H9 (cell line): ENCODE data around the gene B3GNT4. TPM values are rescaled to one million over a fixed set of nuclear protein-coding genes. Genes with fewer than 3 reads are reported as not detected.

Experiments
- DNase-seq: peaks from one replicate; pipeline ENCODE4 v3.0.0-alpha.2; 2017
- H2AFZ ChIP-seq: one replicate; pipeline ENCODE4 v1.6.1; 2013; ENCODE audit warnings: mild to moderate bottlenecking, low read length, control low read depth, moderate library complexity
- H2AK5ac ChIP-seq: 2 replicates; pipeline ENCODE4 v1.6.1; 2013; ENCODE audit warnings: low read length, control low read depth, mixed read lengths; ENCODE audit not compliant: insufficient read length
- H2BK120ac ChIP-seq: one replicate; pipeline ENCODE4 v1.6.1; 2013; ENCODE audit warnings: low read depth, mild to moderate bottlenecking, low read length, control low read depth, inconsistent platforms; ENCODE audit not compliant: poor library complexity, severe bottlenecking
- H2BK12ac ChIP-seq: 2 replicates; pipeline ENCODE4 v1.6.1; 2013; ENCODE audit warnings: low read length, control low read depth, mixed read lengths, low read depth; ENCODE audit not compliant: insufficient read length
- H2BK15ac ChIP-seq: 2 replicates; pipeline ENCODE4 v1.6.1; 2013; ENCODE audit warnings: low read depth, low read length, control low read depth
- H2BK20ac ChIP-seq: one replicate; pipeline ENCODE4 v1.6.1; 2013; ENCODE audit warnings: low read depth, mild to moderate bottlenecking, low read length, control low read depth, inconsistent platforms; ENCODE audit not compliant: poor library complexity, severe bottlenecking
- H2BK5ac ChIP-seq: 2 replicates; pipeline ENCODE4 v1.6.1; 2013; ENCODE audit warnings: low read length, control low read depth, mixed read lengths; ENCODE audit not compliant: insufficient read length
- H3K14ac ChIP-seq: 2 replicates; pipeline ENCODE4 v1.6.1; 2013; ENCODE audit warnings: low read length, control low read depth; ENCODE audit not compliant: insufficient read depth
- H3K18ac ChIP-seq: 2 replicates; pipeline ENCODE4 v1.6.1; 2013; ENCODE audit warnings: low read depth, mild to moderate bottlenecking, mixed read lengths, low read length, control low read depth; ENCODE audit not compliant: insufficient read length
- H3K23ac ChIP-seq: 2 replicates; pipeline ENCODE4 v1.6.1; 2013; ENCODE audit warnings: low read length, control low read depth, mixed read lengths, low read depth; ENCODE audit not compliant: insufficient read length
- H3K23me2 ChIP-seq: 2 replicates; pipeline ENCODE4 v1.6.1; 2013; ENCODE audit warnings: low read depth, mild to moderate bottlenecking, mixed read lengths, low read length, control low read depth; ENCODE audit not compliant: insufficient read length, poor library complexity, severe bottlenecking
- H3K27ac ChIP-seq: 2 replicates; pipeline ENCODE4 v1.5.1; 2013; ENCODE audit warnings: low read length, control low read depth, mixed read lengths, low read depth; ENCODE audit not compliant: insufficient read length
- H3K27me3 ChIP-seq: 2 replicates; pipeline ENCODE4 v1.6.1; 2013; ENCODE audit warnings: low read length, control low read depth, inconsistent platforms; ENCODE audit not compliant: insufficient read depth
- H3K4ac ChIP-seq: 2 replicates; pipeline ENCODE4 v1.6.1; 2013; ENCODE audit warnings: low read depth, mild to moderate bottlenecking, control low read depth, inconsistent platforms, low read length, moderate library complexity
- H3K4me1 ChIP-seq: 2 replicates; pipeline ENCODE4 v1.6.1; 2013; ENCODE audit warnings: low read length, control low read depth, inconsistent platforms; ENCODE audit not compliant: insufficient read depth
- H3K4me2 ChIP-seq: 2 replicates; pipeline ENCODE4 v1.6.1; 2013; ENCODE audit warnings: low read length, control low read depth, mixed read lengths; ENCODE audit not compliant: insufficient read length, insufficient read depth
- H3K56ac ChIP-seq: 2 replicates; pipeline ENCODE4 v1.6.1; 2013; ENCODE audit warnings: low read depth, mild to moderate bottlenecking, mixed read lengths, low read length, control low read depth; ENCODE audit not compliant: insufficient read length
- H3K79me1 ChIP-seq: 2 replicates; pipeline ENCODE4 v1.6.1; 2013; ENCODE audit warnings: low read depth, mild to moderate bottlenecking, moderate library complexity, low read length, control low read depth, inconsistent platforms; ENCODE audit not compliant: insufficient read depth, poor library complexity, severe bottlenecking
- H3K79me2 ChIP-seq: 2 replicates; pipeline ENCODE4 v1.6.1; 2013; ENCODE audit warnings: low read length, control low read depth, inconsistent platforms; ENCODE audit not compliant: insufficient read depth
- H3K9ac ChIP-seq: 2 replicates; pipeline ENCODE4 v1.6.1; 2013; ENCODE audit warnings: low read length, control low read depth, mixed read lengths; ENCODE audit not compliant: insufficient read length; ENCODE audit errors: extremely low read depth
- H3K9me3 ChIP-seq: one replicate; pipeline ENCODE4 v1.6.1; 2013; ENCODE audit warnings: low read depth, low read length, inconsistent platforms; ENCODE audit not compliant: control insufficient read depth
- H3T11ph ChIP-seq: one replicate; pipeline ENCODE4 v1.6.1; 2013; ENCODE audit warnings: mild to moderate bottlenecking, low read length, control low read depth, inconsistent platforms
- H4K20me1 ChIP-seq: one replicate; pipeline ENCODE4 v1.6.1; 2013; ENCODE audit not compliant: control insufficient read depth, insufficient read length, insufficient read depth
- H4K5ac ChIP-seq: 2 replicates; pipeline ENCODE4 v1.6.1; 2013; ENCODE audit warnings: low read depth, mild to moderate bottlenecking, mixed read lengths, low read length, control low read depth; ENCODE audit not compliant: insufficient read length
- H4K8ac ChIP-seq: replicated peaks from 2 replicates; pipeline ENCODE4 v1.6.1; 2013; ENCODE audit warnings: low read length, control low read depth, mixed read lengths, low read depth; ENCODE audit not compliant: insufficient read length
- H4K91ac ChIP-seq: 2 replicates; pipeline ENCODE4 v1.6.1; 2013; ENCODE audit warnings: low read depth, mild to moderate bottlenecking, moderate library complexity, mixed read lengths, low read length, control low read depth; ENCODE audit not compliant: insufficient read length
- H3K27ac Mint-ChIP-seq, 3 experiments: 2 replicates in 2 of 3; 3 replicates in 1 of 3; pipeline ENCODE4 v1.8.0; 2020 to 2021; ENCODE audit warnings: mixed read lengths in 3 of 3, mild to moderate bottlenecking in 1 of 3, moderate library complexity in 1 of 3
- H3K27me3 Mint-ChIP-seq: 2 replicates; pipeline ENCODE4 v1.8.0; 2021; ENCODE audit warnings: low read depth, mild to moderate bottlenecking, moderate library complexity, mixed read lengths
- H3K36me3 Mint-ChIP-seq, 3 experiments: 2 replicates in 2 of 3; 3 replicates in 1 of 3; pipeline ENCODE4 v1.8.0; 2020 to 2021; ENCODE audit warnings: low read depth in 3 of 3, mixed read lengths in 3 of 3; ENCODE audit not compliant: insufficient read depth in 1 of 3
- H3K4me1 Mint-ChIP-seq, 2 experiments: 2 replicates each; pipeline ENCODE4 v1.8.0; 2020; ENCODE audit warnings: mixed read lengths in 2 of 2
- H3K4me3 Mint-ChIP-seq, 2 experiments: 2 replicates in 1 of 2; 3 replicates in 1 of 2; pipeline ENCODE4 v1.8.0; 2020 to 2021; ENCODE audit warnings: mild to moderate bottlenecking in 2 of 2, mixed read lengths in 2 of 2, moderate library complexity in 1 of 2
- H3K9me3 Mint-ChIP-seq, 2 experiments: 2 replicates in 1 of 2; 3 replicates in 1 of 2; pipeline ENCODE4 v1.8.0; 2020; ENCODE audit warnings: mild to moderate bottlenecking in 2 of 2, mixed read lengths in 2 of 2, moderate library complexity in 1 of 2
- CTCF ChIP-seq: fragments of 200-600 bp; sonication (generic); conservative IDR thresholded peaks from 3 replicates; pipeline ENCODE4 v1.8.0; 2021; ENCODE audit warnings: antibody characterized with exemption, mild to moderate bottlenecking
- WGBS: extraction: QIAGEN DNeasy Blood & Tissue Kit; methylation state at CpG from one replicate; pipeline ENCODE4 v1.1.7; 2013; ENCODE audit warnings: missing lambda C conversion rate, low lambda C conversion rate, mixed read lengths; ENCODE audit not compliant: insufficient read length; ENCODE audit errors: extremely low coverage; 5-methylcytosine and 5-hydroxymethylcytosine counted together
- total RNA-seq: library from RNA; stranded (reverse); gene quantifications from 2 replicates; pipeline ENCODE4 v1.2.1, GENCODE V29; 2021

B3GNT4 gene
- total RNA-seq, 1 experiment from 2014 or later: 1.0 TPM

- Mint-ChIP-seq H3K27ac (no peak overlapping the region), H3K4me3 (no peak overlapping the region), H3K27me3 (peaks cover 3% of the 10 kb centered on the region), H3K9me3 (no peaks in the 10 kb centered on the region), H3K4me1 (peaks cover 5 to 6% of the 10 kb centered on the region in 2 experiments; a peak in 2 of 4 replicates), H3K36me3 (no peaks in the 10 kb centered on the region)
- H3K79me1 ChIP-seq: no peaks in the 10 kb centered on the region
- H2BK20ac ChIP-seq: no peak overlapping the region
- no peak overlapping the region for H2BK120ac ChIP-seq
- no peaks in the 10 kb centered on the region for H3K23me2 ChIP-seq
- no peak for DNase-seq
- H3K18ac ChIP-seq: no peak overlapping the region
- WGBS: no CpG with 5 or more reads among the region's 10 CpGs
- H3T11ph ChIP-seq: no peak overlapping the region
- H3K56ac ChIP-seq: no peak overlapping the region
- no peak overlapping the region for H3K14ac ChIP-seq
- no peak overlapping the region for H4K91ac ChIP-seq
- no peaks in the 10 kb centered on the region for H3K27me3 ChIP-seq
- H4K20me1 ChIP-seq: no peaks in the 10 kb centered on the region
- no peak overlapping the region for H4K5ac ChIP-seq
- no peak overlapping the region for H3K27ac ChIP-seq
- TF ChIP-seq CTCF: no peak
- no peak overlapping the region for H4K8ac ChIP-seq
- H2BK5ac ChIP-seq: no peak overlapping the region
- no peak overlapping the region for H3K9ac ChIP-seq
- H2BK15ac ChIP-seq: no peak overlapping the region
- H3K79me2 ChIP-seq: no peaks in the 10 kb centered on the region
- H2BK12ac ChIP-seq: no peak overlapping the region
- no peak overlapping the region for H3K4ac ChIP-seq
- no peak overlapping the region for H2AFZ ChIP-seq
- H3K9me3 ChIP-seq: no peaks in the 10 kb centered on the region
- H3K4me1 ChIP-seq: no peaks in the 10 kb centered on the region
- H3K4me2 ChIP-seq: no peak overlapping the region
- no peak overlapping the region for H3K23ac ChIP-seq
- no peak overlapping the region for H2AK5ac ChIP-seq
These were observed 36.1 kb upstream of the B3GNT4 start for GRCh38 chr12:122167356-122167925.
